ENCODE results near the gene TMEM17.

DNA sequence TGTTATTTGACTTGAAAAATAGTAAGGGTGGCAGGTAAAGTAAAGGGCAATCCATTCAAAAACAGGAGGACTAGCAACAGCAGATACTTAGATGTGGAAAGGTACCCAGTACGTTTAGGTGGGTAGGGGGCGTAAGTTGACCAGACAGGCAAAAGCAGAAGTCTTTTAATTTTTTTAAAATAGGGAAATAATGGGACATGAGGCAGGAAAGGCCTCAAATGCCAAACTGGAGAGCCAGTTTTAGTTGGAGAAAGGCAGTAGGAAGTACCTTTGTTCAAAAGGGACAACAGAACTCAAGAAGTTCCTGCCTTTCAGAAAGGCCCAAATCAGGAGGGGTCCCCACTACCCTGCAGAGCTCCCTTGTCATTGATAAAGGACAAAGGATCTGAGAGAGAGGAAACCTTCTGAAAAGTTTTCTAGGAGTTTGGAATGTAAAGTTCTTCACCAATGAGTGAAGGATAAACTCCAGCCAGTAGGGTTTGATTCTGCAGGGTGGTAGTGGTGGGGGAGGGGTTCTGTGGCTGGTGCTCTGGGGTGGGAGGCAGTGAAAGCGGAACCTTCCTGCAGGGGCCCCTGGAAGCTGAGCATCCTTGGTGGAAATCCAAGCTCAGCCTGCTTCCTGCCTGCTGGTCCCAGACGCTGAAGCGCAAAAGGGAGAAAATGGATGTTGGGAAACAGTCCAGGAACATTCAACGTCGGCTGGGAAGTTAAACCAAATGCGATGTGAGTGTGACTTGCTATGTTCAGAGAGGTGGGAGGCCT lies 40.1 kb downstream of the TMEM17 start:
- TF ChIP-seq, protein P1, sequence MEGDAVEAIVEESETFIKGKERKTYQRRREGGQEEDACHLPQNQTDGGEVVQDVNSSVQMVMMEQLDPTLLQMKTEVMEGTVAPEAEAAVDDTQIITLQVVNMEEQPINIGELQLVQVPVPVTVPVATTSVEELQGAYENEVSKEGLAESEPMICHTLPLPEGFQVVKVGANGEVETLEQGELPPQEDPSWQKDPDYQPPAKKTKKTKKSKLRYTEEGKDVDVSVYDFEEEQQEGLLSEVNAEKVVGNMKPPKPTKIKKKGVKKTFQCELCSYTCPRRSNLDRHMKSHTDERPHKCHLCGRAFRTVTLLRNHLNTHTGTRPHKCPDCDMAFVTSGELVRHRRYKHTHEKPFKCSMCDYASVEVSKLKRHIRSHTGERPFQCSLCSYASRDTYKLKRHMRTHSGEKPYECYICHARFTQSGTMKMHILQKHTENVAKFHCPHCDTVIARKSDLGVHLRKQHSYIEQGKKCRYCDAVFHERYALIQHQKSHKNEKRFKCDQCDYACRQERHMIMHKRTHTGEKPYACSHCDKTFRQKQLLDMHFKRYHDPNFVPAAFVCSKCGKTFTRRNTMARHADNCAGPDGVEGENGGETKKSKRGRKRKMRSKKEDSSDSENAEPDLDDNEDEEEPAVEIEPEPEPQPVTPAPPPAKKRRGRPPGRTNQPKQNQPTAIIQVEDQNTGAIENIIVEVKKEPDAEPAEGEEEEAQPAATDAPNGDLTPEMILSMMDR (IDR thresholded peaks at IDR 0.05), result no peak
- TF ChIP-seq EP300 (IDR thresholded peaks at IDR 0.05) (no peak), POLR2AphosphoS5 (IDR thresholded peaks at IDR 0.05) (no peak), POLR2A (IDR thresholded peaks at IDR 0.05) (no peak)
